GM12801 (cell line): ENCODE results near the gene USHBP1.

Experiments
- CTCF ChIP-seq: IDR thresholded peaks from one replicate; pipeline ENCODE4 v1.5.1; 2011; ENCODE audit warnings: control low read depth; ENCODE audit not compliant: insufficient read length; ENCODE audit errors: extremely low read depth

The USHBP1 gene

GRCh38 chr19:17281391-17282304, 17.1 kb upstream of the USHBP1 start, which contains the start of gene ANKLE1:
Gene ANKLE1, plus strand, starts transcription at chr19:17281901. Its CDS starts 20 bp downstream, at chr19:17281921.
- TF ChIP-seq CTCF: no peak

DNA sequence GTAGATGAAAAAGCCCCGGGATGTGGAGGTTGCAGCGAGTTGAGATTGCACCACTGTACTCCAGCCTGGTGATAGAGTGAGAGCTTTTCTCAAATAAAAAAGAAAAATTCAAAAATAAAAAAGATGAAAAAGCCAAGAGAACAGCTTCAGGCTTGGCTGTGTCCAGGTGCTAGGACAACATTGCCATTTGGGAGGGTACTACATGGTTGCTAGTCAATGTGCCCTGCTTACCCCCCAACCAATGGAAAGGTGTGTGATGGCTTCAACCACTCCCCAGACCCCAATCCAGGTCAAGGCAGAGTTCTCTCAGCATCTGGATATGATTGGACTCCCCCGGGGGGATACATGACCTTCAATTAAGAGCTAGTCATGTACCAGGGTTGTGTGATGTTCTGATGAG, 14.9 kb upstream of the USHBP1 start:
- TF ChIP-seq CTCF: no peak

GRCh38 chr19:17275441-17276175, 11.1 kb upstream of the USHBP1 start:
- TF ChIP-seq CTCF: no peak

DNA sequence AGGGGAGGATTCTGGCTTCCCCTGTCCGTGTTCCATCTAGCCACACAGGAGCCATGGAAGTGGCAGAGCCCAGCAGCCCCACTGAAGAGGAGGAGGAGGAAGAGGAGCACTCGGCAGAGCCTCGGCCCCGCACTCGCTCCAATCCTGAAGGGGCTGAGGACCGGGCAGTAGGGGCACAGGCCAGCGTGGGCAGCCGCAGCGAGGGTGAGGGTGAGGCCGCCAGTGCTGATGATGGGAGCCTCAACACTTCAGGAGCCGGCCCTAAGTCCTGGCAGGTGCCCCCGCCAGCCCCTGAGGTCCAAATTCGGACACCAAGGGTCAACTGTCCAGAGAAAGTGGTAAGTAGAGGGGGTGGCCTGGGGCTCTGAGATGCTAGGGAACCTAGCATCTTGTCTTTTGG, 4.2 kb upstream of the USHBP1 start:
- TF ChIP-seq CTCF: no peak

DNA sequence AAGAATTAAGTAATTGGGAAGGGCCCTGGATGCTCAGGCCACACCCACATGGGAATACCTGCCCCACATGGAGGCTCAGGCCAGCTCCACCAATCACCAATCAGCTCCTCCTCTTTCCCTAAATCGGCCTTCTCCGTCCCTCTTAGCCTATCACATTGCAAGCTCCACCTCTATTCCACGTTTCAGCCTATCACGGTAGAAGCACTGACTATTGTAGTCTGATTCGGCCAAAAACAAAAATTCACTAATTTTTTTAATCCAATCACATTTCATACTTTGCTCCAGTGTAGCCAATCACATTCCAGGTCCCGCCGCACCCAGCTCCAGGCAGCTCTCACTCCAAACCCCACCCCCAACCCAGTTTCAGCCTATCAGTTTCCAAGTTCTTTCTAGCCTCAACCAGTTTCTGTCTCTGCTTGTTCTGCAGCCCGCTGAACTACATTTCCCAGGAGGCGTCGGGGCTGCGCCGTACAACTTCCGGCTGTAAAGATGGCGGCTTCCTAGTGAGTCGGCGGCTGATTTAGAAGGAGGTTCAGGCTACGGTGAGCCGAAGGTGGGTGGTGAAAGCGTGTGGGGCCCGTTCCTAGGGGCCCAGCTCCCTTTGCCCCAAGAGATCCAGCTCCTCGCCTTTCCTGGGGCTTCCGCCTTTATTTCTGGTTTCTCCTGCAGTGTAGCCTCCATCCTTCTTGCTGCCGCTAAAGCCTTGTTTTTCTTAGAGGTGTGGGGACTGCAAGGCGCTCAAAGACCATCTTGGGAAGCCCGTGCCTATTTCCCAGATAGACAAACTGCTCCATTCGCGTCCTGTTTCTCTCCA, 2.6 kb upstream of the USHBP1 start, which contains the start of gene BABAM1:
BABAM1 (plus strand) TSS at position 469 of the 814 bp plus-strand sequence. CDS start 1,364 bp downstream, outside the sequence.
- no peak for TF ChIP-seq CTCF

DNA sequence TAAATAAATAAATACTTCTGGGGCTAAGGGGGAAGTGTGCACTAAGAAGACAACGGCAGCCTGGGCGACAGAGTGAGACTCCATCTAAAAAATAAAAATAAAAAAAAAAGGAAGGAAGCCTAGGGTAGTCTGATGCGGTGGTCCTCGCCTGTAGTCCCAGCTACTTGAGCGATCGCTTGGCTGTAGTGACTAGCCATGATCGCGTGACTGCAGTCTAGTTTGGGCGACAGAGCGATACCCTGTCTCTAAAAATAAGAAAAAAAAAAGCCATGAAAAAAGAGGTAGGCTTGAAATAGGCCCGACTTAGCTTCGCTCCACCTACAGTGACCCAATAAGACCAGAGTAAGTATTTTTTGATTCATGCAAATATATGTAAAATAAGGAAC, 2.0 kb upstream of the USHBP1 start:
- no peak for TF ChIP-seq CTCF

- TF ChIP-seq CTCF: no peak
These were observed 1.5 kb upstream of the USHBP1 start for GRCh38 chr19:17266026-17266425.
